ENCODE results near the gene GAREM1.
A peak's percentile ranks its signal among the peaks of the same experiment; 100 is the strongest.
"Not testable (repeated sequence)": the region's sequence is repeated elsewhere in the genome, so short reads cannot be mapped to it uniquely, and the experiment has no call there.

GAREM1 gene

DNA sequence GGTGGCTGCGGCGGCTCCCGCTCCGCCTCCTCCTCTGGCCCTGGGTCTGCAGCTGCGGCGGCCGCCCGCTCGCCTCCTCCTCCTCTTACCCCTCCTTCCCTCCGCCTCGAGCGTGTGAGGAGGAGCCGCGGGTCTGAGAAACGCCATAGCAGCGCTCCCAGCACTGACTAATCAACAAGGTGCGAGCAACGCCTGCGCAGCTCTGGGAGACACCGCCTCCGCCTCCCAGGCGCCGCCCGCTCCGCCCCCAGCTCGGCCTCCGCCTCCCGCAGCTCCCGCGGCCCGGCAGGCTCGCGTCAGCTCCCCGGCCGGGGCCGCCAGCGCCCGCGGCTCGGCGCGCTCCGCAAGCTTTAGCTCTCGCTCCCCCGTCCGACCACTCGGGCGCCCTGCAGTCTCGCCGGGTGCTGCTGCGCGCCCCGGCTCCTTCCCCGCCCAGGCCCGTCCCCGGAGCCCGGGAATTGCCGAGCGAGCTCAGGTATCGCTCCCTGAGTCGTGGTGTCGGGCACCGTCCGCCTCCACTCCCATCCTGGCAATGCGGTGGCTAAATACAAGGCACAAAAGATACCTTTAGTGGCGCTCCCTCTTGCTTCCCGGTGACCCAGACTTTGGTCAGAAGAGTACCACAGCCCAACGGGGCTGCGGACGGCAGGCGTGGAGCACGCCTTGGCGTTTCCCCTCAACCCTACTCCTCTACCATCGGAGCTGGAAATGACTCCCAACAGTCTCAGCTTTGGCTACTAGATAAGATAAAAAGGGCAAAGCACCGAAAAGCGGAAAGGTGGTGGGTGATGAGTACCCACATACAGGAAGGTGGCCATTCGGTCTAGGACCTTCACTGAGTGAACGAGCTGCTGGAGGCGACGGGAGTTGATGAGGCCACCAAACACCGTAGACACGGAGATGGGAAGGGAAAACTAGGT lies at the start of gene GAREM1:
GAREM1 (minus strand) TSS at position 169 of the 920 bp plus-strand sequence. CDS start 454 bp downstream, outside the sequence.
- peak; percentile 95 to 98 for DNase-seq

DNA sequence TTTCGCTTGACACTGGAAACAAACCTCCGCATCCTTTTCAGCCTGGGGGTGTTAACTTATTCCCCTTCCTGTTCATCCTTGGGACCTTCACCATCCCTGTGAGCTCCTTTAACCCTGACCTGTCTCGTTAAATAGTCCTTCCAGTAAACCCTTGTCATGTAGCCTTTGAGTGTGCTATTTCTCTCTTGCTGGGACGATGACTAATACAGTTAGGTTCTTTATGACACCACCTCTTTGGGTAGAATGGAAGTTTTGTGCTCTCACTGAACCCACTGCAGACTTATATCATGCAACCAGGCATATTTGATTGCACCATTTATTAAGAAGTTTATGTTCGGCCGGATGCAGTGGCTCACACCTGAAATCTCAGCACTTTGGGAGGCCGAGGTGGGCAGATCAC lies 40.5 kb upstream of the GAREM1 start:
- no peak for DNase-seq

DNA sequence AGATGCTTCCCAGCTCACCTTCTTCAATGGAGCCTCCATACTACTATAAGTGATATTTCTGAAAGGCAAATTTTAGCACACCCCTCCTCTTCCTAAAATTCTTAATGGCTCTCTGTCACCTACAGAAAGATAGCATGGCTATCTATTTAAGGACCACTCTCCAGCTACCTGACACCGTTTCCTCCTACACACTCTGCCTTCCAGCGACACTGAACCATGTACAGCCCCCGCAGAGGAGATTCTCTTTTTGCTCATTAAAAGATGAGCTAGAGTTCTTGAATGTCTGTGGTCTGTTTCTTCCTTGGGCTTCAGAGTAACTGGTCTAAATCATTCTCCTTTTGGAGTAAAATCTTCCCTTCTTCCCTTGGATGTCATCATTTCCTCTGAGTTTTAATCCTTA lies 38.4 kb upstream of the GAREM1 start:
- no peak for DNase-seq

DNA sequence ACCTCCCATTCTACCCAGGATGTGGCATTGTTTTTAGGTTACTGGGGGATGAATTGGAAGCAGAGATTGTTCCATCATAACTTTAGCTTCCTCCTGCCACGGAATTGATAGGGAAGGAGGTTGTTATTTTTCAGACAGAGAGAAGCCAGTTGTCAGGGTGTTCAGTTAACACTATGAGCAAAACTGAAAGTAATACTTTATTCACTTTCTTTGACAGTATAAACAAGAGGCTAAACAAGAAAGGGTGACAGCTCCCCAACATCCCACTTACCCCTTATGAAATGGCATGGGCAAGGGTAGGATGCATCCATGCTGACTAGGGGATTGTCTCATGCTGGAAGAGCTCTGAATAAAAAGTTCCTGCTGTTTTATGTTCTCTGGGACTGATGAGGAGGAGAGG lies 36.4 kb upstream of the GAREM1 start:
- DNase-seq: no peak

DNA sequence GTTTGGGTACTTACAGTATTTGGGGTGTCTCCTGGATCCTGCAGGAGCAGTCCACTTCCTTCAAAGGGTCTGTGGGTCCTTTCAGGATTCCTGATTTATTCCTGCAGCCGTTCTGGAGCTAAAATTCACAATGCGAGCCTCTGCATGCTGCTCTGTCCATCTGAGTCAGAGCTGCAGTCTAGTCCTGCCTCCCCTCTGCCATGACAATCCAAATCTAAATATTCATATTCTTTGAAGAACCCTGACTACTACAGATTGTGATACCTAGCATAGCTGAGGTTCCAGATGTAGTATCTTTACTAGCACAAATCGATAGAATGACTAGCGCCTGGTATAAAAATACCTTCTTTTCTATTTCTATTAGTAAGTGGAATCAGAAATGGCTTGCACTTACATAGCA lies 31.3 kb upstream of the GAREM1 start:
- DNase-seq: no peak

DNA sequence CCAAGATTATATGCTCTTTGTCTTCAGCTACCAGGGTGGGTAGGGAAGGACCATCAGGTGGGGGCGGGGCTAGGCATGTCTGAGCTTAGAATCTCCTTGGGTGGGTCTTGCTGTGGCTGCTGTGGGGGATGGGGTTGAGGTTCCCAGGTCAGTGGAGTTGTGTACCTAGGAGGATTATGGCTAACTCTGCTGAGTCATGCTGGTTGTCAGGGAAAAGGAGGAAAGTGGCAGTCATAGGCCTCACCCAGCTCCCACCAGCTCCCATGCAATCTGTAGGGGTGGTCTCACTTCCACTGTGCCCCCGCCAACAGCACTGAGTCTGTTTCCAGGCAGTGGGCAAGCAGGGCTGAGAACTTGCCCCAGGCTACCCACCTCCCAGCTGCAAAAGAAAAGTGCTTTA lies 30.6 kb upstream of the GAREM1 start:
- not testable (repeated sequence) for DNase-seq

DNA sequence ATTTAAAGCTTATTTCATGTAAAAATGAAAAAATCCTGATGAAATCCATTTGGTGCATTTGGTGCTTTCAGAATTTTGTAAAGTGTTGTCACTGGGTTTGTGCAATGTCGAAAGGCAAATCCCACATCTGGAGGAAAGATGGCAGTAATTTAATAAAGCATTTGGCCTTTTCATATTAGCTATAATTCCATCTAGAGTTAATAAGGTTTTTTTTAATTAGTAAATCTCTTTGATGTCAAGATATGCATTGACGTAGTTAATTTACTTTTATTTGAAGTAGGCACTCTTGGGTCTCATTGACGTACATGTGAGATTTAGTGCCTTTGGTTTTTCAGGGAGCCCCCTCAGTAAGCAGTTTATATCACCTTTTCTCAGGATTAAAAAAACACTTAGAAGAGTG lies 12.3 kb upstream of the GAREM1 start:
- no peak for DNase-seq

DNA sequence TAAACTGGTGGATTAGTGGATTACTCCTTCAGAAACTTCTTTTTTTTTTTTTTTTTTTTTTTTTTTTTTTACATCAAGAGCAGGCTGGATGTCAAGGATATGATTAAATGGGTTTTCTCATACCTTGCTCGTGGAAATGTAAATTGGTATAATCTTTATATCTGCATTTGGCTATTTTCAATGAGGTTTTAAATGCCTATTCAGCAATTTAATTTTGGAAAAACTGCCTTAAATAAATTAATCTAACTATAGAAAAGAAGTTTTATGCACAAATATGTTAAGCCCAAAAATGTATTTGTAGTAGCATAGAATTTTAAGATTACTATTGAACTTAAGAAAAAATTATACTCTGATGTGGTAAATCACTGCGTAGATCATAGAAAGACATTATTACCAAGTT lies 11.4 kb upstream of the GAREM1 start:
- DNase-seq: no peak

DNA sequence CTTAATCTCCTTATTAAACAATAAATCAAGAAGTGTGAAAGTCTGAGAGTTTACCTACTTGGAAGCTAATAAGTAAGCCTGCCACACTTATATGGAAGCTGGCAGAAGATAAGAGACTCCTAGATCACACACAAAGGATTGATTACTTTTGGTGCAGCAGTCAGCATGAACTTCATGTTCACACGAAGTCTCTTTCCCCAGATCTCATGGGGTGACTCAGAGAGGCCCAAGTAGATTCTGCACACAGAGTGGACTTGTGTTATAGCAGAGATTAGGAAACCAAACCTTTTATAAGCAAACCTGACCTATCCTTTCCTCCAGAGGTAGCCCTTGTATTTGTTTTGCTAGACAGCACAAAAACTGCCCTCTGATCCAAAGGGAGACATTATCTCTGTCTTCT lies 9.9 kb upstream of the GAREM1 start:
- DNase-seq: no peak

DNA sequence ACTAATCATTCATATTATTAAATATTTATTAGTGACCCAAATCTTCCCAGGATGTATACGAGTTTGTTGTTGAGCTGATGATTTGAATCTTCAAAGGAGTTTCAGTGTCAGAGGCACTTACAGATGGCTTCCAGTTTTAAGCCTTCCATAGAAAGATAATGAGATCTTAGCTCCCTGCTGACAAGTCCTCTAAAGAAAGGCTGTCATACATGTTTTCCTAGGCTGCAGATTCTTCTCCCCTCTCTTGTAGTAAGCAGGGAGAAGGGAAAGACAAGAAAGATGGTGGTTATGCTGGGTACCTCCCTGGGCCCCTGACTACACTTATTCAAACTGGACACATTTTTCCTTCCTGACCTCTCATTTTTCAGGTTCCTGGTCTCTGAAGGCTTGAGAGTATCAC lies 8.1 kb upstream of the GAREM1 start:
- no peak for DNase-seq

DNA sequence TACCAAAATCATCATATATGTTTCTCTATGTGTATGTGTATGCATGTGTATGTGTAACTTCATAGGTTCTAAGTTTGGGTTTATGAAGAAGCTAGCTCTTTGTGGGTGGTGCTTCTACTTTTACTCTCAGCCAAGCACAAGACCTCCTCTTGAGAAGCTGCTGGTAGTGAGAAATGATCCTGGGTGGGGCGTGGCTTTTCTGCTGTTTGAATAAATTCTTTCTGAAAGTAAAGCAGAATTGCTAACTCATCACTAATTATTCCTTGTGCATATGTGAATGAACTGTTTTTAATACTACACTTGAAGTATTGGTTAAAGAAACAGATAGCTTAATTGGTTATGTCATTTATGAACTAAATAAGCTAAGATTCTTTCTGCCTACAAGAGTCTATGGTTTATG lies 7.6 kb upstream of the GAREM1 start:
- no peak for DNase-seq

DNA sequence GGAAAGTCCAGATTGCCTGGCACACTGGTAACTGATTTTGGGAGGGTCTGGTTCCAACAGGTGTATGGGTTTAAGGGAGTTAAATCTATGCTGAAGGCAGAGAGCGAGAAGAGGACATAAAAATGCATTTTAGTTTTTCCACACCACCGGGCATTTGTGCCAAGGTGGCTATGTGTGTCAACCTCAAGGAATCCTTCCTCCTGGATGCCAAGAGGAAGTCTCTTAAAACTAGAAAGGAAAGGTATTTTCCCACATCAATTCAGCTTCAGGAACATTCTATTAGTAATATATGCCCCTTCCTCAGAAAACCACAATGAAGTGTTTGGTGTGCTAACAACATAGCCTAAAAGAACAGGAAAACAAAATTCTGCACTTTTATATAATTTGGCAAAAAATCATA lies 5.4 kb upstream of the GAREM1 start:
- DNase-seq: no peak

DNA sequence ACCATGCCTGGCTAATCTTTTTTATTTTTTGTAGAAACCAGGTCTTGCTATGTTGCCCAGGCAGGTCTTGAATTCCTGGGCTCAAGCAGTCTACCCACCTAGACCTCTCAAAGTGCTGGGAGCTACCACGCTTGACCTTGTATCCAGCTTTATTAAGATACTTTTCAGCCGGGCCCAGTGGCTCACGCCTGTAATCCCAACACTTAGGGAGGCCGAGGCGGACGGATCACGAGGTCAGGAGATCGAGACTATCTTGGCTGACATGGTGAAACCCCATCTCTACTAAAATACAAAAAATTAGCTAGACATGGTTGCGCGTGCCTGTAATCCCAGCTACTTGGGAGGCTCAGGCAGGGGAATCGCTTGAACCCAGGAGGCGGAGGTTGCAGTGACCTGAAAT lies 4.4 kb upstream of the GAREM1 start:
- DNase-seq: not testable (repeated sequence)

DNA sequence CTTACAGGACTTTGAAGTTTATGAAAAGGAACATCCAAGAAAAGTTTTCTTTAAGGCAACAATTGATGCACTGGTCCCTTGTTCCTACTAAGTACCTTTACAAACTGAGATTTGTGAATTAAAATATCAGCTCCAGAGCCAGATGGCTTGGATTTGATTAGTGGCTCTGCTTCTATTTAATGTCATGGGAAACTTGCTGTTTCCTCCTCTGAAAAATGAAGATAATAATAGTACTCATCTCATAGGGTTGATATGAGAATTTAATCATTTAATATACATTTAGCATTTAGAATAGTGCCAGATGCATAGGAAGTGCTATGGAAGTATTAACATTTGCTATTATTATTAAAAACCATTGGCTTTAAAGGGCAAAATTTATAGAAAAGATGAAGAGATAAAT lies 2.6 kb upstream of the GAREM1 start:
- no peak for DNase-seq

DNA sequence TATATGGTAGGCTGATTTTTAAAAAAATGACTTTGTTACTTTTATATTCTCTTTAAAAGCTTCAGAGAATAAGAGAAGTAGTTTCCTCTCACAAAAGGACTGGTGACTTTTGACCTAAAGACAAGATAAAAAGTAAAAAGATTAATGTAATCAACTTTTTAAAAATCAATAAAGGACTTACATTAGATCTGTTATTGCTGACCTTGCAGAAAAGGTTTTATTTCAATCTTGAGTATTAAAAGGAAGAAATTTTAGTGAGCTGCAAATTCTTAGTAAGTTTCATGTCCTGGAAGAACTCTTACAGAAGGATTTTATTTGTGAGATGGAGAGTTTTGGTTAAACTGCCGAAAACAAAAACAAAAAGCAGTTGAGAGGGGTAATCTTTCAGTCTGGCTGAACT lies 2.2 kb upstream of the GAREM1 start:
- DNase-seq: no peak

DNA sequence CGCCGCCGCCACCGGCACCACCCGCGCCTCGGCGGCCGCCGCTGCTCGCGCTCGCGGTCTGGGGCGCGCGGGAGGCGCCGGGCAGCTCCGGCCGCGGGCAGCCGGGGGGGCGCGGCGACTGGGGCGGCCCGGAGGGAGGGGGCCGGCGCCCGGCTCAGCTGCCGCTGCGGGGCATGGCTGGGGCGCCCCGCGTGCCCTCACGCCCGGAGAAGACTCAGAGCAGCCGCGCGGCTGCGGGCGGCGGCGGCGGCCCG lies 295 bp downstream of the GAREM1 start:
- no peak for DNase-seq

DNA sequence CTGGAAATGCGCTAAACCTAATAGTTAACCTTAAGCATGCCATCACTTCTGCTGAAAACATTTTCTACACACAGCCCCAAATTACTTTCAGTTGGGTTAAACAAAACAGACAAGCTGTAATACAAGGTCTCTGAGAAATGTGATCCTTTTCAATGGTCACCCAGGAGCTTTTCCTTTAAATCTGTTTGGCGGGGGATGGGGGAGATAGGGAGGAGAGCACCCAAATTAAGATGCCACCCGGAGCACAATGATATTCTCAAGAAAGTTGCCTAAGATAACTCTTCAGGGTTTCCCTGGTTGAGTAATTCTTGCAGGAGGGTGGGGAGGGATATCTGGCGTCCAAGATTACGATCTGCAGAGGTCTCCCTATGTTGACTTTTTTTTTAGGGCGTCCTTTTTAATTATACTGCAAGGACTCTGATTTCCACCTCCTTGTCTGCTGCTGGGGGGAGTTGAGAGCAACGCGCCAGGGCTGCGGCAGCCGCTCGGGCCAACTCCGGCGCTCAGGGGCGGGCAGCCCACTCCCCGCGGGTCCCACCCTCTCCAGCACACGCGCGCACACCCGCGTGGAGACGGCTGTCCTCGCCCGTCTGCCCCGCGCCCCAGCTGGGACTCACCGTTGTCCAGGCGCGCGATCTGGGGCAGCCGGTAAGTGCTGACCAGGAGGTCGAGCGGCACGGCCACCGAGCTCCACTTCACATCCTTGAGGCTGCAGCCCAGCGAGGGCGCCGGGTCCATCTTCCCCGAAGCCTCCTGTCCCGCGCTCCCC lies 807 bp downstream of the GAREM1 start:
- DNase-seq: peak in 1 of 2 donors; percentile 51

DNA sequence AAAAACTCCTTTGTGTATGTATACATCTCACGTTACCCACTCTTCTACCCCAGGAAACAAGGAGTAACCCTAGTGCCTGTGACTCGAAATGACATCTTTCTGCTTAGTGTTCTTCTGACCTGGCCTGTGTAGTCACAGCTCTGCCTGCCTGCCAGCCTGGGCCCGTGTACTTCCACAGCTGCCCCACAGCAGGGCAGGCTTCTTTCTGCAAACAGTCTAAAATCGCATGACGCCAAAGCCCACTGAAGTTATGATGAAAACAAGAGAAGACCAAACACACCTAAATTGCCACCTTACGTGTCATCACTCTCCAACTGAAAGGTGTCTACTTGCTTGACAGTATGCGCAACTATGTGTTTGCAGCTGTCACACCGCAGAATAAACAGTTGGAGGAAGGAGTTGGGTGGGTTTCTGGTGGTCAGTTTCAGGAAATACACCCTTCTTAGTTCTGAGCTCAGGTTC lies 1.5 kb downstream of the GAREM1 start:
- DNase-seq: peak; percentile 43 to 58

DNA sequence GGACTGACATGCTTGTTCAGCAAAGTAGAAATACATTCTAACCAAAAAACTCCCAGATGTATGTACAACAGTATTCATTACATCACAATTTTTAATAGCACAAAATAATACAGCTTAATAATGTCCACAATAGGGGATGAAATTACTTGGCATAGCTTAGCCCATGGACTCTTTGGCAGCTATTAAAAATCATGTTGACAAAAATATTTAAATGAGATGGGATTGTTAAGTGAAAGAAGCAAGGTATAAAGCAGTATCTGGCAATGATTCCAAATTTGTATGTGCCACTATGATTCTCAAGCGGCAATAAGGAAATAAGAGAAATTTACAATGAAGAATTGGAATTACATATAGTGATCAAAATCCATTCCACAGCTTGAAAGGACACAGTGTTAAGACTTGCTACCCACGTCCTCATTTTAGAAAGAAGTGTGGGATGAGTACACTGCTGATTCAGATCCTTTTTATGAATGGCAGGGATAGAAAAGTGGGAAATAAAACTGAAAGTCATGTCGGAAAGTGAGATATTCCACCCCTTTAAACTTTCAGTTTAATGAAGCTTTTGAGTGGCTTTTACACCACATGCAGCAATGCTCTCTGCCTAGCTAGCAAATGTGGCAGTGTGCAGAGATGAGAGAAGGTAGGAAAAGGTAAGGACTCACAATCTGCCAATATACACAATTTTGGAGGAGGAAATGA lies 2.4 kb downstream of the GAREM1 start:
- DNase-seq: peak in 1 of 2 donors; percentile 32

DNA sequence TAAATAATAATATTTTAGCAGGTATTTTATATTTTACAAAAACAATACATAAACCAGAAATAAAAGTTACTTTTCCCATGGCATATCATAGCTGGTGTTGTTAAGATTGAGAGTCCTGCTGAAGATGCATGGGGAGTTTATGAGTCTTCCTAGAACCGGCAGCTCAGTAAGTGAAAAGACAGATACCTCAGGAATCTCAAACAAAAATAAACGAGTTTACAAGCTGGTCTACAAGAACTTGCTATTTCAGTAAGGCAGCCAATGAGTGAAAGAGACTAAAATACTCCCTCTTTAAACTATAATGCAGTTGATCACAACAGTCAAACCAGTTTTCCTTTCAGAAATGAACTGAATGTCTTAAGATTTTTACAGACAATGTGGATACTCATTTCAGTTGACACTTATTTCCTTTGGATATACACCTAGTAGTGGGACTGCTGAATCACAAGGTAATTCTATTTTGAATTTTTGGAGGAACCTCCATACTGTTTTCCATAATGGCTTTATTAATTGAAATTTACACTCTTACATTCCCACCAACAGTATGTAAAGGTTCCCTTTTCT lies 8.9 kb downstream of the GAREM1 start:
- DNase-seq: no peak

DNA sequence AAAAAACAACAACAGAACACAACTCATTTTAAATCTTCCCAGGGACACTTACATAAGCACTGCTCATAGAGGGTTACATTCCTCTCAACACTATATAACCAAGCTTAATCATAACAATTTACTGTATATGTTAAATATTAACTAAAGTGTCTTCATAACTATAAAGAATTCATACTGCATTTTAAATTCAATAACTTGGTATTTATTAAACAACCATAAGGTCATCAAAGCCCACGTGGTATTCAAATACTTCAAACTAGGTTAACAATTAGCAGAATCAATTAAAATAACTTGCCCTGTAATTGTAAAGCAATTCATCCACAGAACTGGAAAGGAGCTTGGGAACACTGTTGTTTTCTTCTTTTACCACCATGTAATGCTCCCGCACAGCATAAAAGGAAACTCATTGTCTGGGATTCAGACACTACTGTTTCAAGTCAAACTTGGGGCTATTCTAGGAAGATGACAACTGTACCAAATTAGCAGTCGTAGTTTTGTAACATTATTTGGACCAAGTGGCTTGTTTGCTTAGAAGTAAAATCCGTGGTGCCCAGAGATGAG lies 10.4 kb downstream of the GAREM1 start:
- peak in 1 of 2 donors; percentile 58 for DNase-seq

DNA sequence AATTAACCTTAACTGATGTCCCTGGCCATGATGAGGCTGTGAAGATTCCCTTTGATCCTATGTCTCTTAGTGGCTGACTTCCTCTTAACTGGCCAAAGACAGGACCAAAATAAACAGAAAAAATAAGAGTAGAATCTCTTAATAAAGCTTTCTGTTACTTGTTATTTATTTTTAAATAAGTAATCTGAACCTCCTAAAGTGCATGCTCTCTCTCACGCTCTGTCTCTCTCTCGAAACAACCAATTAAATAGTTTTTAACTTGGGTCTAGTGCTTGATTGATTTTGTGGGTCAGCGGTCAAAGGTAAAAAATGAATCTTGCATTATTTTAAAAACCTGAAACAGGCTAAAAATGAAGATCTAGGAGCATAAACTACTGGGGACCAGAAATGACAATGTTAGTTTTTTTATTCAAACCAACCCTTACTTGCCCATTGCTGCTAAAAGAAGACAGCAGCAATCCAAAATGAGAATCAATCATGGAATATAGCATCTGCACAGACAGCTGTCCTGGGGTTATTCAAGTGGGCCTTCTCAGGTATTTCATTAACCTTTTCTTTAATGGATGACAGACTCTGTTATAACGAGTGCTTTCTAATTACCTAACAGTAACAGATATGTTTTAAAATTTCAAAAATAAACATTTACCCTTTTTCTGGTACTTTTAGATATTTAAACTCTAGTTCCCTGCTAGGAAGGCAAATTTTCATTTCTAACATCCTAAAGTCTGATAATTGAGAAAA lies 11.2 kb downstream of the GAREM1 start:
- DNase-seq: no peak
